Chondrocyte (in vitro differentiated cells): ENCODE results near the gene ACSL4. TPM values are rescaled to one million over a fixed set of nuclear protein-coding genes. Genes with fewer than 3 reads are reported as not detected.

ENCODE experiments used
- DNase-seq: peaks from one replicate; pipeline ENCODE4 v3.0.0; 2021; ENCODE audit warnings: mixed read lengths, low spot score
- H3K27ac Mint-ChIP-seq: one replicate; pipeline ENCODE4 v1.8.0; 2021; ENCODE audit warnings: mild to moderate bottlenecking, moderate library complexity, mixed read lengths; ENCODE audit not compliant: unreplicated experiment
- H3K27me3 Mint-ChIP-seq: 2 replicates; pipeline ENCODE4 v1.8.0; 2021; ENCODE audit warnings: low read depth, mixed read lengths
- H3K36me3 Mint-ChIP-seq: 2 replicates; pipeline ENCODE4 v1.8.0; 2021; ENCODE audit warnings: low read depth, mixed read lengths
- H3K4me1 Mint-ChIP-seq: 2 replicates; pipeline ENCODE4 v1.8.0; 2021; ENCODE audit warnings: low read depth, mild to moderate bottlenecking, mixed read lengths
- H3K4me3 Mint-ChIP-seq: one replicate; pipeline ENCODE4 v1.8.0; 2021; ENCODE audit warnings: mild to moderate bottlenecking, moderate library complexity, mixed read lengths; ENCODE audit not compliant: unreplicated experiment
- H3K9me3 Mint-ChIP-seq: 2 replicates; pipeline ENCODE4 v1.8.0; 2021; ENCODE audit warnings: low read depth, mixed read lengths
- total RNA-seq: library from RNA; stranded (reverse); gene quantifications from 3 replicates; pipeline ENCODE4 v1.2.1, GENCODE V29; 2021
- TF ChIP-seq, protein P1 (sequence below): fragments of 200-600 bp; sonication (generic); IDR thresholded peaks from 2 replicates; pipeline ENCODE4 v1.5.0; 2021; ENCODE audit warnings: antibody characterized with exemption, mild to moderate bottlenecking, moderate library complexity

The ACSL4 gene
- total RNA-seq, 1 donor from 2014 or later, result 63.3 TPM

DNA sequence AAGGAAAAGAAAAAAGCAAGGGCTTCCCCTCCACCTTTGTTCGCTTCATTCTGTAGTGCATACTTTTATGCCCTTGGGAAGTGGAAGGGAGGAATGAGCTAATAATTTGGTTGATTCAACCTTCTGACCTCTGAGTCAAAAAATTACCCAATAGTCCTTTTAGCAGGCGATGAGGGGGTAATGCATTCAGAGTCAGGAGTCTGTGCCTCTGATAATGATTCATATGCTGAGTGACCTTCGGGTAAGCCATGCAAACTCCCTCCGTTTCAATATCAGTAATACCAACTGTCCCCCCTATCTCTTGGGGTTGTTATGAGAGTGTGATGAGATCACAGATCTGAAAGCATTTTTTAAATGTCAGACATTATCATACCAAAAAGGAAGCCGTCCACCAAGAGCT is 41.6 kb upstream of the ACSL4 start:
- Mint-ChIP-seq H3K4me3 (no peak overlapping the region), H3K27me3 (no peaks in the 10 kb centered on the region), H3K27ac (peak overlapping the region; percentile 14), H3K9me3 (peaks cover 11% of the 10 kb centered on the region), H3K36me3 (peaks cover 3% of the 10 kb centered on the region), H3K4me1 (peaks cover 22% of the 10 kb centered on the region)
- DNase-seq, result no peak
- TF ChIP-seq, protein P1, sequence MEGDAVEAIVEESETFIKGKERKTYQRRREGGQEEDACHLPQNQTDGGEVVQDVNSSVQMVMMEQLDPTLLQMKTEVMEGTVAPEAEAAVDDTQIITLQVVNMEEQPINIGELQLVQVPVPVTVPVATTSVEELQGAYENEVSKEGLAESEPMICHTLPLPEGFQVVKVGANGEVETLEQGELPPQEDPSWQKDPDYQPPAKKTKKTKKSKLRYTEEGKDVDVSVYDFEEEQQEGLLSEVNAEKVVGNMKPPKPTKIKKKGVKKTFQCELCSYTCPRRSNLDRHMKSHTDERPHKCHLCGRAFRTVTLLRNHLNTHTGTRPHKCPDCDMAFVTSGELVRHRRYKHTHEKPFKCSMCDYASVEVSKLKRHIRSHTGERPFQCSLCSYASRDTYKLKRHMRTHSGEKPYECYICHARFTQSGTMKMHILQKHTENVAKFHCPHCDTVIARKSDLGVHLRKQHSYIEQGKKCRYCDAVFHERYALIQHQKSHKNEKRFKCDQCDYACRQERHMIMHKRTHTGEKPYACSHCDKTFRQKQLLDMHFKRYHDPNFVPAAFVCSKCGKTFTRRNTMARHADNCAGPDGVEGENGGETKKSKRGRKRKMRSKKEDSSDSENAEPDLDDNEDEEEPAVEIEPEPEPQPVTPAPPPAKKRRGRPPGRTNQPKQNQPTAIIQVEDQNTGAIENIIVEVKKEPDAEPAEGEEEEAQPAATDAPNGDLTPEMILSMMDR, result no peak

DNA sequence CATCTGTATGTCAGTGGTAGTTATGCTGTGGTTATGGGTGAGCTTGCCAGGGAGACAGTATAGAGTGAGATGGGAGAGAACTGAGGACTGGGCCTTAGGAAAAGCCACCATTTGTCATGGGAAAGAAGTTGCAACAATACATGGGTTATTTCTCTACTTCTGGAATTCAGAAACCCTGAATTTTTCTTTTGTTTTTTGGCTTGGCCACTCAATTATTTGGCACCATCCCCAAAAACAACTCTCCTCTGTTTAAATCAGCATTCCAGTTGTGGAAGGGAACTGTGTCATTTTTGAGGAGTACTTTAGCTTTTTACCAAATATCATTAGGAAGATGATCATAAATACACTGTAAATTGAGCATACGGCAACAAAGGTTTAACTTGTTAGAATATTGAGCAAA is 41.1 kb upstream of the ACSL4 start:
- Mint-ChIP-seq H3K9me3 (peaks cover 16% of the 10 kb centered on the region), H3K27me3 (no peaks in the 10 kb centered on the region), H3K4me1 (peaks cover 22% of the 10 kb centered on the region), H3K27ac (peak overlapping the region; percentile 30), H3K36me3 (peaks cover 7% of the 10 kb centered on the region), H3K4me3 (no peak overlapping the region)
- TF ChIP-seq, protein P1, result no peak
- no peak for DNase-seq

DNA sequence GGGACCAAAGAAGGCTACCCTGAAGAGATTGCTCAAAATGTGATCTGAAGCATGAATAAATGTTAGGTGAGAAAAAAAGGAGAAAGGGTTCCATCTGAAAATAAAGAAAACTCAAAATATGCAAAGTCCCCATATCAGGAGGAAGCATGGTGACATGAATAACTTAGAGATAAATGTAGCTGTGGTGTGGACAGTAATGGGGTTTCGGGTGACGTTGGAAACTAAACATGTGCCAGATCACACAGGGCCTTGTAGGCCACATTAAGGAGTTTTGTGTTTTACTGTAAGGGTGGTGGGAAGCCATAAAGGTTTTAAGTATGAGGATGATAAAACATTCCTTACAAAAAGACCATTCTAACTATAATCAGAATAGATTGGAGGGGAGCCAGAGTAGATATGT is 40.3 kb upstream of the ACSL4 start:
- Mint-ChIP-seq H3K27me3 (no peaks in the 10 kb centered on the region), H3K9me3 (peaks cover 17% of the 10 kb centered on the region), H3K4me1 (peaks cover 22% of the 10 kb centered on the region), H3K4me3 (no peak overlapping the region), H3K36me3 (peaks cover 7% of the 10 kb centered on the region), H3K27ac (peak overlapping the region; percentile 6)
- DNase-seq, result no peak
- TF ChIP-seq, protein P1, result no peak

DNA sequence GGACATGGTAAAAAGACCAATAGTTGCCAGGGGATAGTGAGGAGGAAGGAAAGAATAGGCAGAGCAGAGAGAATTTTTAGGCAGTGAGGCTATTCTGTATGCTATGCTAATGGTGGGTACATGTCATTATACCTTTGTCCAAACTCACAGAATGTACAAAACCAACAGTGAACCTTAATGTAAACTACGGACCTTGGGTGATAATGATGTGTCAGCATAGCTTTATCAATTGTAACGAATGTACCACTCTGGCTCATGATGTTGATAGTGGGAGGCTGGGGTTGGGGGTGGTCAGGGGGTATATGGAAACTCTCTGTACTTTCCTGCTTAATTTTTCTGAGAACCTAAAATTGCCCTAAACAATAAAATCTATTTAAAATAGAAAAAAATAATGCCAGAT is 37.7 kb upstream of the ACSL4 start:
- H3K4me1 Mint-ChIP-seq, result peaks cover 22% of the 10 kb centered on the region
- no peaks in the 10 kb centered on the region for H3K27me3 Mint-ChIP-seq
- H3K4me3 Mint-ChIP-seq, result no peak overlapping the region
- DNase-seq, result no peak
- no peak overlapping the region for H3K27ac Mint-ChIP-seq
- peaks cover 25% of the 10 kb centered on the region for H3K9me3 Mint-ChIP-seq
- H3K36me3 Mint-ChIP-seq, result peaks cover 7% of the 10 kb centered on the region
- TF ChIP-seq, protein P1, result no peak

DNA sequence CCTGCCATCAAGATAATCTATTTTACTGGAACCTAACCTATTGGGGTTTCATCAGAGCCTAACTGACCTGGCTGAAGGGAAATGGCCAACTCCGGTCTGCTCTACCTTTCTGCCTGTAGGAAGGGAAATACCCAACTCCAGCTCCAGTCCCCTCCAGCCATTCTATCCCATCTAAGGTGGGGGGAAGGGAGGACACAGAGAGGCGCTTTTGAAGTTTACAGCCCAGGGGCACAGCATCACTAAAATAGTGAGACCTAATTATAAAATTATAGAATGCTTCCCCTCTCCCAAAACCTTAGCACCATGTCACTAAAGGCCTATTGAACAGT is 27.8 kb upstream of the ACSL4 start:
- no peak overlapping the region for H3K4me3 Mint-ChIP-seq
- H3K4me1 Mint-ChIP-seq, result peaks cover 16% of the 10 kb centered on the region
- peaks cover 6% of the 10 kb centered on the region for H3K9me3 Mint-ChIP-seq
- TF ChIP-seq, protein P1, result no peak
- peaks cover 2% of the 10 kb centered on the region for H3K36me3 Mint-ChIP-seq
- no peaks in the 10 kb centered on the region for H3K27me3 Mint-ChIP-seq
- no peak for DNase-seq
- no peak overlapping the region for H3K27ac Mint-ChIP-seq
